ENCODE measurements around the gene B3GNT9. TPM values are rescaled to one million over a fixed set of nuclear protein-coding genes. Genes with fewer than 3 reads are reported as not detected.

The B3GNT9 gene
- polyA plus RNA-seq, 1 donor from 2014 or later, result not detected

- H3K27ac ChIP-seq (ENCODE audit: low read length), result no peak overlapping the region
- peak overlapping the region; percentile 100 for H3K4me3 ChIP-seq (ENCODE audit: low read length)
- H3K79me2 ChIP-seq (replicated peaks; ENCODE audit: insufficient read depth, low read length), result peaks cover 15% of the 10 kb centered on the region
- no peak overlapping the region for H3K9ac ChIP-seq (ENCODE audit: low read length)
- no peaks in the 10 kb centered on the region for H3K27me3 ChIP-seq (ENCODE audit: insufficient read depth, low read depth, low read length)
- H3K36me3 ChIP-seq (ENCODE audit: insufficient read depth, low read length), result no peaks in the 10 kb centered on the region
- no peaks in the 10 kb centered on the region for H3K9me2 ChIP-seq (ENCODE audit: insufficient read depth, low read length)
- no peaks in the 10 kb centered on the region for H3F3A ChIP-seq (ENCODE audit: insufficient read depth, low read length, poor library complexity, severe bottlenecking)
- H3K9me3 ChIP-seq (ENCODE audit: low read length), result no peaks in the 10 kb centered on the region
- H4K20me1 ChIP-seq (ENCODE audit: insufficient read depth), result no peaks in the 10 kb centered on the region
- H3K4me2 ChIP-seq (ENCODE audit: low read length), result no peak overlapping the region
- TF ChIP-seq POLR2AphosphoS5 (IDR thresholded peaks at IDR 0.05) (no peak), EZH2 (IDR thresholded peaks at IDR 0.05; ENCODE audit: borderline replicate concordance, insufficient read depth, low read length, poor library complexity, severe bottlenecking) (no peak), EP300 (conservative IDR thresholded peaks at IDR 0.05; ENCODE audit: poor library complexity, severe bottlenecking) (no peak), CTCF (IDR thresholded peaks at IDR 0.05; ENCODE audit: poor library complexity, severe bottlenecking) (no peak), TAF1 (IDR thresholded peaks at IDR 0.05; ENCODE audit: low read depth) (no peak), RAD21 (conservative IDR thresholded peaks at IDR 0.05) (no peak), REST (IDR thresholded peaks at IDR 0.05; ENCODE audit: borderline replicate concordance) (no peak), MXI1 (conservative IDR thresholded peaks at IDR 0.05; ENCODE audit: poor library complexity, severe bottlenecking) (no peak), SMC3 (conservative IDR thresholded peaks at IDR 0.05; ENCODE audit: poor library complexity) (no peak)
- H2AFZ ChIP-seq (ENCODE audit: low read depth, low read length), result no peak overlapping the region
These were observed 40.7 kb upstream of the B3GNT9 start for GRCh38 chr16:67191411-67191994.

DNA sequence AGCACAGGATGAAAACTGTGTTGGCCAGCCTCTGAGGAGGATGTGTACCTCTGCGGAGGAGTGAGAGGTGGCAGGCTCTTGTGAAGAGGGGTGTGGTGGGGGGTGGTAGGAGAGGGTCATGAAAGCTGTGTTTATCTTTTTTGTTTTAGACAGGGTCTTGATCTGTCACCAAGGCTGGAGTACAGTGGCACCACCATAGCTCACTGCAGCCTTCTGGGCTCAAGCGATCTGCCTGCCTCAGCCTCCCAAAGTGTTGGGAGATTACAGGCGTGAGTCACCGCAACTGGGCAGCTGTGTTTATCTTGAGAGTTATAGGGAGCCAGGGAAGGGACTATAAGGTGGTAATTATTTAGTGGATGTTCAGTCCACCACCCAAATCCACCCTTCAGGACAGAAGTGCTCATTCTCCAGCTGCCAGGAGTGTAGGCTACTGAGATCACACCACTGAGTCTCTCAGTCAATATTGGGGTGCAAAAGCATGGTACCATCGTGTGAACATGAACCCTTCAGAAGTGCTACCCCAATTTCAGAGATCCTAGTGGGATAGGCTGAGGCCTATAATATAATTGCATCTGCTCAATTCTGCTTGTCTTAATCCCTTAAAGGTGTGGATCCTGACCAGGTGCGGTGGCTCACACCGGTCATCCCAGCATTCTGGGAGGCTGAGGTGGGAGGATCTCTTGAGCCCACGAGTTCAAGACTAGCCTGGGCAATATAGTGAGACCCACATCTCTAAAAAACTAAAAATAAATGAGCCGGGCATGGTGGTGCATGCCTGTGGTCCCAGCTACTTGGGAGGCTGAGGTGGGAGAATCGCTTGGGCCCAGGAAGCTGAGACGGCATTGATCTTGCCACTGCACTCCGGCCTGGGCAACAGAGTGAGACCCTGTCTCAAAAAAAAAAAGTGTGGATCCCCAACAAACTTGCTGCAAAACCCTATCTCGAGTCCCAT, 39.9 kb upstream of the B3GNT9 start:
- Histone ChIP-seq H3K9me3 (ENCODE audit: low read length) (no peaks in the 10 kb centered on the region), H3K27me3 (ENCODE audit: insufficient read depth, low read depth, low read length) (no peaks in the 10 kb centered on the region), H3K79me2 (replicated peaks; ENCODE audit: insufficient read depth, low read length) (peaks cover 15% of the 10 kb centered on the region), H3F3A (ENCODE audit: insufficient read depth, low read length, poor library complexity, severe bottlenecking) (no peaks in the 10 kb centered on the region), H3K27ac (ENCODE audit: low read length) (no peak overlapping the region), H3K4me2 (ENCODE audit: low read length) (no peak overlapping the region), H3K9ac (ENCODE audit: low read length) (no peak overlapping the region), H2AFZ (ENCODE audit: low read depth, low read length) (no peak overlapping the region), H3K9me2 (ENCODE audit: insufficient read depth, low read length) (no peaks in the 10 kb centered on the region), H3K4me3 (ENCODE audit: low read length) (no peak overlapping the region), H4K20me1 (ENCODE audit: insufficient read depth) (no peaks in the 10 kb centered on the region), H3K36me3 (ENCODE audit: insufficient read depth, low read length) (no peaks in the 10 kb centered on the region)
- TF ChIP-seq EP300 (conservative IDR thresholded peaks at IDR 0.05; ENCODE audit: poor library complexity, severe bottlenecking) (no peak), POLR2AphosphoS5 (IDR thresholded peaks at IDR 0.05) (no peak)

Measured in neural cell (in vitro differentiated cells).